HCT116 (cell line): ENCODE measurements around the gene LPIN1. TPM values are rescaled to one million over a fixed set of nuclear protein-coding genes. Genes with fewer than 3 reads are reported as not detected.

Experiments
- ATAC-seq: fragments of 200-7000 bp; cut with Tn5 transposase; 2 replicates; pipeline ENCODE4 v1.9.1; 2020; ENCODE audit warnings: mild to moderate bottlenecking, moderate library complexity
- BruUV-seq: library from RNA; stranded (reverse); fragments of 400-500 nt; replicated peaks from 2 replicates; lab custom pipeline; 2021; lab: Mats Ljungman, UMichigan
- CTCF ChIA-PET: fragments of 300-600 bp; sonication (Branson Sonifier 250); formaldehyde crosslinking; loops from one replicate; lab custom pipeline; 2021; ENCODE audit warnings: antibody characterized with exemption; lab: Charles Lee
- POLR2A ChIA-PET: fragments of 300-600, 350-600 bp; sonication (Branson Sonifier 250); formaldehyde crosslinking; loops from one replicate; lab custom pipeline; 2021; ENCODE audit warnings: antibody characterized with exemption; lab: Charles Lee
- RAD21 ChIA-PET, 2 experiments: fragments of 300-600 bp; sonication (Branson Sonifier 250); formaldehyde crosslinking; loops; one replicate each; lab custom pipeline; 2023; ENCODE audit warnings: low total read pairs in 2 of 2; ENCODE audit not compliant: uncharacterized antibody in 2 of 2, unreplicated experiment in 2 of 2, low non-redundant PET in 1 of 2; lab: Charles Lee
- DNase-seq: peaks from one replicate; pipeline ENCODE4 v3.0.0-alpha.2; 2010; ENCODE audit warnings: low read depth, low spot score
- H2AFZ ChIP-seq: fragments of 200-600 bp; shearing (Covaris generic), sonication (generic); 2 replicates; pipeline ENCODE4 v1.6.1; 2017; ENCODE audit warnings: low read depth, mixed run types, mixed read lengths, antibody characterized with exemption, low read length; ENCODE audit not compliant: poor library complexity, severe bottlenecking
- H3K27ac ChIP-seq: 2 replicates; pipeline ENCODE4 v1.5.1; 2012; ENCODE audit warnings: low read depth, low read length
- H3K27me3 ChIP-seq: fragments of 200-600 bp; sonication (generic); 2 replicates; pipeline ENCODE4 v1.6.1; 2016; ENCODE audit warnings: mixed run types, low read length, mixed read lengths; ENCODE audit not compliant: insufficient read depth
- H3K36me3 ChIP-seq, 2 experiments: fragments of 200-500 bp in 1 of 2; fragments of 200-600 bp in 1 of 2; sonication (Bioruptor generic) in 1 of 2; sonication (generic) in 1 of 2; 2 replicates each; pipeline versions ENCODE4 v1.5.1 to v1.6.1; 2014 to 2016; ENCODE audit warnings: low read length in 2 of 2, inconsistent platforms in 1 of 2, mixed read lengths in 1 of 2, mixed run types in 1 of 2; ENCODE audit not compliant: insufficient read depth in 2 of 2, control insufficient read depth in 1 of 2
- H3K4me1 ChIP-seq, 2 experiments: fragments of 200-600 bp in 1 of 2; sonication (generic) in 1 of 2; 2 replicates each; pipeline versions ENCODE4 v1.5.1 to v1.6.1; 2012 to 2017; ENCODE audit warnings: low read length in 2 of 2, inconsistent platforms in 1 of 2, mild to moderate bottlenecking in 1 of 2, mixed read lengths in 1 of 2, mixed run types in 1 of 2, moderate library complexity in 1 of 2; ENCODE audit not compliant: insufficient read depth in 2 of 2, control insufficient read depth in 1 of 2
- H3K4me2 ChIP-seq: fragments of 200-600 bp; sonication (generic); 2 replicates; pipeline ENCODE4 v1.6.1; 2017; ENCODE audit warnings: mixed run types, low read length, mixed read lengths
- H3K4me3 ChIP-seq, 2 experiments: fragments of 200-600 bp in 1 of 2; sonication (generic) in 1 of 2; replicated peaks in 1 of 2; 2 replicates each; pipeline ENCODE4 v1.5.1; 2011 to 2016; ENCODE audit warnings: low read length in 2 of 2, control low read depth in 1 of 2, low read depth in 1 of 2, mild to moderate bottlenecking in 1 of 2, mixed read lengths in 1 of 2, mixed run types in 1 of 2
- H3K79me2 ChIP-seq: fragments of 200-600 bp; sonication (generic); 2 replicates; pipeline ENCODE4 v1.6.1; 2017; ENCODE audit warnings: mild to moderate bottlenecking, mixed run types, low read length, moderate library complexity, mixed read lengths; ENCODE audit not compliant: insufficient read depth
- H3K9ac ChIP-seq: fragments of 200-600 bp; sonication (generic); 2 replicates; pipeline ENCODE4 v1.6.1; 2016; ENCODE audit warnings: low read length, mixed read lengths
- H3K9me2 ChIP-seq: fragments of 200-600 bp; sonication (generic), shearing (Covaris generic); 2 replicates; pipeline ENCODE4 v1.6.1; 2017; ENCODE audit warnings: mixed run types, mild to moderate bottlenecking, moderate library complexity; ENCODE audit not compliant: insufficient read depth
- H3K9me3 ChIP-seq, 2 experiments: fragments of 200-500 bp in 1 of 2; fragments of 200-600 bp in 1 of 2; sonication (Bioruptor generic) in 1 of 2; sonication (generic) in 1 of 2; 2 replicates each; pipeline ENCODE4 v1.6.1; 2014 to 2017; ENCODE audit warnings: low read length in 2 of 2, mixed read lengths in 2 of 2, inconsistent platforms in 1 of 2, low read depth in 1 of 2, mild to moderate bottlenecking in 1 of 2, mixed run types in 1 of 2, moderate library complexity in 1 of 2; ENCODE audit not compliant: control insufficient read depth in 1 of 2, insufficient read depth in 1 of 2
- H4K20me1 ChIP-seq: fragments of 200-600 bp; sonication (generic), shearing (Covaris generic); 2 replicates; pipeline ENCODE4 v1.6.1; 2017; ENCODE audit warnings: mixed run types, mild to moderate bottlenecking, moderate library complexity; ENCODE audit not compliant: insufficient read depth
- REST ChIP-seq: IDR thresholded peaks from 2 replicates; pipeline ENCODE4 v1.6.1; 2012; ENCODE audit warnings: low read depth
- YY1 ChIP-seq: IDR thresholded peaks from 2 replicates; pipeline ENCODE4 v1.6.1; 2011; ENCODE audit warnings: low read length, low read depth, moderate library complexity, mild to moderate bottlenecking; ENCODE audit not compliant: insufficient replicate concordance; ENCODE audit errors: extremely low read depth
- intact Hi-C: fragments of 100-400 bp; cut with micrococcal nuclease; formaldehyde crosslinking; loops from 2 replicates; pipeline ENCODE4 v1.10.0; 2022
- total RNA-seq: library from RNA; stranded (reverse); gene quantifications from one replicate; pipeline ENCODE4 v1.2.1, GENCODE V29; 2021; ENCODE audit not compliant: unreplicated experiment
- TF ChIP-seq, protein P1 (sequence below), 3 experiments: fragments of 200-600 bp in 1 of 3; sonication (generic) in 1 of 3; IDR thresholded peaks in 2 of 3; conservative IDR thresholded peaks in 1 of 3; 2 replicates each; pipeline ENCODE4 v1.5.1; 2012 to 2017; ENCODE audit warnings: low read depth in 2 of 3, low read length in 2 of 3, antibody characterized with exemption in 1 of 3, borderline replicate concordance in 1 of 3, control low read depth in 1 of 3, mild to moderate bottlenecking in 1 of 3, mixed read lengths in 1 of 3, mixed run types in 1 of 3, moderate library complexity in 1 of 3; ENCODE audit not compliant: insufficient read depth in 1 of 3

The LPIN1 gene
- total RNA-seq, 1 experiment from 2014 or later = 16.7 TPM

DNA sequence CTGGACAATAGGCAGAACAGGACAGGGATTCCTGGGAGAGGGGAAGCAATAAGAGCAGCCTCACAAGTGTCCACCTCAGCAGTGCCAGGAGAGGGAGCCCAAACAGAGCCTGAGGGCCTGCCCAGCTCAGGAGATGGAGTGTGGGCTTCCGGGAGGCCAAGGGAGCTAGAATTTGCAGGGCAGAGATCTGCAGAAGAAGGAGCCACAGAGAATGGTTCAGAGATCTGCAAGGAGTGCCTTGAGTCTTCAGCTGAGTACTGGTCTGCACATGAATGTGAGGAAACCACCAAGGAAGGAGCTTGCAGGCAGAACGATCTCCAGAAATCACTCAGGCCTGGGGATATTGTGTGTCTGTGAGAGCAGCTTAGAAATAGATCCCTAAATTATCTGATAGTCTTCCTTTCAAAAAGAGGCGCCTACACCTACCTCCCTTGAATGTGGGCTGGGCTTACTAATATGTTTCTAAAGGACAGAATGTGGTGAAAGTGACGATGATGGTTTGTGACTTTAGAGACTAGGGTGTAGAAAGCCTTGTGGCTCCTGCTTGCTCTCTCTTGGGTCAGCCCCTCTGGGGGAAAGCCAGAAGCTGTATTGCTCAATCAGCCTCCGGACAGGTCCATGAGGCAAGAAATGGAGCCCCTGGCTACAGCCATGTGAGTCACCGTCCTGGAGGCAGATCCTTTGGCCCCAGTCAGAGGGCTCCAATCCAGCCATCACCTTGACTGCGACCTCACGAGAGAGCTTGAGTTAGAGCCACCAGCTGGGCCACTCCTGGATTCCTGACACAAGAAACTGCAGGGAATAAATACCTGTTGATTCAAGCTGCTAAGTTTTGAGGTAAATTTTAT lies 7.6 kb upstream of the LPIN1 start:
- no peak overlapping the region for H3K27ac ChIP-seq
- TF ChIP-seq REST = no peak
- peak; percentile 13 for TF ChIP-seq YY1
- TF ChIP-seq, protein P1, sequence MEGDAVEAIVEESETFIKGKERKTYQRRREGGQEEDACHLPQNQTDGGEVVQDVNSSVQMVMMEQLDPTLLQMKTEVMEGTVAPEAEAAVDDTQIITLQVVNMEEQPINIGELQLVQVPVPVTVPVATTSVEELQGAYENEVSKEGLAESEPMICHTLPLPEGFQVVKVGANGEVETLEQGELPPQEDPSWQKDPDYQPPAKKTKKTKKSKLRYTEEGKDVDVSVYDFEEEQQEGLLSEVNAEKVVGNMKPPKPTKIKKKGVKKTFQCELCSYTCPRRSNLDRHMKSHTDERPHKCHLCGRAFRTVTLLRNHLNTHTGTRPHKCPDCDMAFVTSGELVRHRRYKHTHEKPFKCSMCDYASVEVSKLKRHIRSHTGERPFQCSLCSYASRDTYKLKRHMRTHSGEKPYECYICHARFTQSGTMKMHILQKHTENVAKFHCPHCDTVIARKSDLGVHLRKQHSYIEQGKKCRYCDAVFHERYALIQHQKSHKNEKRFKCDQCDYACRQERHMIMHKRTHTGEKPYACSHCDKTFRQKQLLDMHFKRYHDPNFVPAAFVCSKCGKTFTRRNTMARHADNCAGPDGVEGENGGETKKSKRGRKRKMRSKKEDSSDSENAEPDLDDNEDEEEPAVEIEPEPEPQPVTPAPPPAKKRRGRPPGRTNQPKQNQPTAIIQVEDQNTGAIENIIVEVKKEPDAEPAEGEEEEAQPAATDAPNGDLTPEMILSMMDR (IDR thresholded peaks at IDR 0.05 in 2 of 3, conservative IDR thresholded peaks at IDR 0.05 in 1 of 3; ENCODE audit: borderline replicate concordance in 1 of 3, insufficient read depth in 1 of 3, low read depth in 2 of 3, low read length in 2 of 3) = peak in 2 of 3 experiments; percentile 63 to 71; a peak in 4 of 6 replicates
- TF ChIP-seq, all 23 proteins: peak for 2
- CTCF ChIA-PET = interaction anchor here (0.7 to 2.2 kb wide), 11 partner anchors 8 to 91 kb away, joined by 3 to 36 read pairs (median 4); no protein-coding TSS in a partner anchor

More for the DNA sequence above, 7.6 kb upstream of the LPIN1 start:
- Histone ChIP-seq H3K27me3 (no peaks in the 10 kb centered on the region), H4K20me1 (no peaks in the 10 kb centered on the region), H3K9me2 (no peaks in the 10 kb centered on the region), H3K9ac (no peak overlapping the region), H3K4me2 (peak overlapping the region; percentile 35), H3K79me2 (no peaks in the 10 kb centered on the region), H2AFZ (peak overlapping the region; percentile 94), H3K4me3 (no peak overlapping the region), H3K4me1 (peaks cover 25 to 33% of the 10 kb centered on the region in 2 experiments), H3K9me3 (no peaks in the 10 kb centered on the region), H3K36me3 (no peaks in the 10 kb centered on the region)
- intact Hi-C loops = loop anchor here (1.0 kb wide), 1 partner anchor 40 kb away; no protein-coding TSS in a partner anchor
- ChIA-PET RAD21 (interaction anchor here (0.6 to 1.8 kb wide), 4 partner anchors 40 to 68 kb away, joined by 3 to 9 read pairs (median 3); no protein-coding TSS in a partner anchor), POLR2A (interaction anchor here (0.8 to 1.7 kb wide), 2 partner anchors 12 to 41 kb away, joined by 3 read pairs; no protein-coding TSS in a partner anchor)
- no TSS peak for BruUV-seq
- DNase-seq (peak; percentile 39), ATAC-seq (peak; percentile 91)
